GM21619 (cell line): Measurements from ENCODE around the gene CSTF1.
A peak's percentile ranks its signal among the peaks of the same experiment; 100 is the strongest.

ENCODE experiments used
- ATAC-seq: cut with Tn5 transposase; IDR thresholded peaks from one replicate; pipeline ENCODE4 v1.9.1; 2021; ENCODE audit not compliant: unreplicated experiment

The CSTF1 gene

DNA sequence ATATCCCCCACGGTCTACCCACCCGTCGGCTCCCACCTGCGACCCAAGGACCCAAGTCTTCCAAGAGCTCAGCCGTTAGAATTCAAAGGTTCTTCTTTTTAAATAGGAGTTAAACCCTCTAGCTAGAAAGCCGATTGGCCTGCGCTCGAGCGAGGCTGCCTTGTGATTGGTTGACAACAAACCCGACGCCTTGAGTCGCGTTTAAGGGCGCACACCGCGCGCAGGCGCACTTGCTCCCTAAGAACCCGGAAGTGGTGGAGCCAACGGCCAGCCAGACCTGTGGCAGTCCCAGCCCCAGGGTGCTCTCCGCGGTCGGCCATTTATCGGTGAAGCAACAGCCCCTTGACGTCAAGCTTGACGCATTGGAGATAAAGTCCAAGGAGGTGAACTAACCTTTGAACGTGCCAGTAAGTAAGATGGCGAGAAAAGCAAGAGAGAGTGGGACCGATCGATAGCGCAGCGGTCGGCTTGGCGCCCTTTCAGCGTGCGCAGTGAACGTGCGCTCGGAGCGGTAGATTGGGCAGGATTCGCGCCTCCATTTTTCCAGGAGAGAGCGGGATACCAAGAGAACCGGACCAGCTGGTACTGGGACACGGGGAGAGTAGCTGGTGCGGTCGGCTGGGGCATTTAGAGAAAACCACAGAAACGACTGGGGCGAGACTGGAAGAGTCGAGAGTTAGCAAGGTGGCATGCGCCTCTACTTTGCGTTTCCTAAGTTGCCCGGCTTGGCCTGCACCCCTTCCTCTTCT lies at the start of gene CSTF1, which contains the start of gene AURKA:
TSS of gene CSTF1 (plus strand) at position 514 of the 749 bp plus-strand sequence. CDS start 2,908 bp downstream, outside the sequence.
TSS of gene AURKA (minus strand) at position 84 of the 749 bp plus-strand sequence. CDS start 4,018 bp downstream, outside the sequence.
- ATAC-seq, result peak; percentile 89

DNA sequence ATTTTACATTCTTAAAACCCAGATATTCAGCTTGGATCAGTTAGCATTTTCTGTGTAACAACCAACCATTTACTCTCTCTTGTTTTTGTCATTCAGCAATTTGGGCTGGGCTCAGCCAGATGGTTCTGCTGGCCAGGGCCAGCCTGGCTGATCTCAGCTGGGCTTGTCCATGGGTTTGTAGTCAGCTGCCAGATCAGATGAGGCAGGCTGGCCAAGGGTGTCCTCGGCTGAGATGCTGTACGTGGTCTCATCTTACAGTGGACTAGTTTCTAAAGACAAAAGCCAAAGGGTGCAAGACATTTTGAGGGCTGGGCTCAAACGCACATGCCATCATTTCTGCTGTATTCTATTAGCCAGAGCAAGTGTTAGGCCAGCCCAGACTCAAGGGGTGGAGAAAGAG lies 49.7 kb upstream of the CSTF1 start:
- no peak for ATAC-seq

DNA sequence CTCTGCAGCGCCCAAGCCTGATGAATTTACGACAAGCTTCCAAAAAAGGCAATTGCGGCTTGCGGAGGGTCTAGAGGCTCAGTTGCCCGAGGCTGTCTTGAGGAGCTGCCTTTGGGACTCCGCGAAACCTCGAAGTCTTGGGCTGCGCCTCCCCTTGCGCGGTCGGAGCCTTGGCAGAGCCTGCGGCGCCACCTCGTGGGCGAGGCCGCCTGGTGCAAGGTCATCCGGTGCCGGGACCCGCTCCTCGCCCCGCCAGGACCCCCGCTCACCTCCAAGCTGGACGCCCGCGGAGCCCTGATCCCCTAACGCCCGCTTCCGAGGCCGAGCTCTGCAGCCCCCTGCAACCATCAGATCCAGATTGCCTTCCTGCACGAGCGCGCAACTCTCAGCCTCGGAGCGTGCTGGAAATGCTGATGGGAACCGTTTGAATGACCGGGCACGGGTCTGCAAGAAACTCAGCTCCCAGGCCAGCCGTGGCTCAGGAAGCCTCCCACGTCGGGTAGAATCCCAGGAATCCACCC lies 48.5 kb upstream of the CSTF1 start:
- ATAC-seq, result no peak

DNA sequence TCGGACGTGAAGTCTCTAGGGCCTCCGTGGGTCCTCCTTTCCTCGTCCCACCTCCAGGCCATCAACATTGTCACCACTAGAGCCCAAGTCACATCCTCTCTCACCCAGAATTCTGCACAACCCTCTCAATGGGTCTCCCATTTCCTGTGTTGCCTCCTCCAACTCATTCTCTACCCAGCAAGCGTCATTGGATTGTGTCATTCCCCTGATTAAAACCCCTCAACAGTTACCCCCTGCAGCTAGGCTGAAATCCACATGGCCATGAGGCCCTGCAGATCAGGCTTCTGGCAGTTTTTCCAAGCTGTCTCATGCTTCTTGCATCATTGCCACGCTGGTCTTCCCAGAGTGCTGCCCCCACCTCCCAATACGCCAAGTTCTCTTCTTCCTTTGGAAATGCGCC lies 46.5 kb upstream of the CSTF1 start:
- no peak for ATAC-seq

DNA sequence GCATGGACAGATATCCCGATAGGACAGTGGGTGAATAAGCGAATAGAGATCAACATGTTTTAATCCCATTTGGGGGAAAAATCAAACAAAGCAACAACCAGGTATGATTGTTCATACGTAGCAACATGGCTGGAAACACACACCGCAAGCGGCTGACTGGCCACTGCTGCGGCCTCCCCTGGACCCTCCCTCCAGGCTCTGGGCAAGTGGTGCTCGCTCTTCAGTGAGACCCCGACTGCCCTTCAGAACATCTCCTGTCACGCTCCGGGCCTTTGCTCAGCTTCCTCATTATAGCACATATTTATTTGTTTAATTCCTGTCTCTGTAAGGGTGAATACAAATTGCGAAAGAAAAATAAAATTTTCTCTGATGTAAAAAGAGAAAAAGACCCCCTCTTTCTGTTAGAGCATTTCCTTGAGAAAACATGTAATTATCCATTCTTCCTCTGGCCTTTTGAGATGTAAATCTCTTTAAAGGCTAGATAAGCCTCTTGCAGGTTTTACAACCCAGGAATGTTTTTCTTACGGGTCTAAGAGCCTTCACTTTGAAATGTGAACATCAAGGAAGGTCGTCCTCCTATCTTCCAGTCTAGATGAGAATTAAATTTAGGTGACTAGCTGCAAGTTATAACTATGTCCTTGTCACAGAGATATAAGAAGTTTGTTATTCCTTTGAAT lies 44.7 kb upstream of the CSTF1 start:
- no peak for ATAC-seq

DNA sequence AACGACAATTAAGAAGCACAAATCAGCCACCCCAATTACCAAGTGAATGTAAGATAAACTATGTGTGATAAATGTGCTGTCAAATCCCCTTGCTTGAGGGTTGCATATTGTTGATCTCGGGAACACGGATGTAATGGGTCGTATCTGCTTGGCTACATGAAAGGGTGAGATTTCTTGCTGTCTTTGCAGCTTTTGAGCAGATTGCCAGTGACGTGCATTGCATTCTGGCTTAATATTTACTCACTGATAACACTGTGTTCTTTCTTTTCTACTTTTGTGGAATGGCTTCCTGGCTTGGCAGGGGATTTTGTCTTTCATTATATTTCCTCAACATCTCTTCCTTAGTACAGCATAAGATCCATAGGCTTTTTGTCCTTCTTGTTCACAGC lies 44.1 kb upstream of the CSTF1 start:
- ATAC-seq, result no peak

DNA sequence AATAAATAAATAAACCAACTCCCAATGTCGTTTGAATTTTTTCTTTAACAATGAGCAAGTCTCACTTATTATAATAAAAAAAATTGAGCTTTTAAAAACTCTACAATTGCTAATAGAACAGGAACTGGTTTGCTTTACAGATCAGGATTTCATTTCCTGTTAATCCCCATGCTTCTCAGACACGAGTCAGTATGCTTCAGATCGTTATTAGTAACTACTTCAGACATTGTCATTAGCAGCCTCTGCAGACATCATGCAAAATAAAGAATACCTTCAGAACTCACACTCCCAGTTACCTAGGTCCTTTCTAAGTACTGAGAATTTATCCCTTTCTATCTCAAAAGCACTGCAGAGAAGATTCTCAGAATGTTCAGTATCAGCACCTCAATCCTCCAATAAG lies 43.7 kb upstream of the CSTF1 start:
- ATAC-seq, result no peak

DNA sequence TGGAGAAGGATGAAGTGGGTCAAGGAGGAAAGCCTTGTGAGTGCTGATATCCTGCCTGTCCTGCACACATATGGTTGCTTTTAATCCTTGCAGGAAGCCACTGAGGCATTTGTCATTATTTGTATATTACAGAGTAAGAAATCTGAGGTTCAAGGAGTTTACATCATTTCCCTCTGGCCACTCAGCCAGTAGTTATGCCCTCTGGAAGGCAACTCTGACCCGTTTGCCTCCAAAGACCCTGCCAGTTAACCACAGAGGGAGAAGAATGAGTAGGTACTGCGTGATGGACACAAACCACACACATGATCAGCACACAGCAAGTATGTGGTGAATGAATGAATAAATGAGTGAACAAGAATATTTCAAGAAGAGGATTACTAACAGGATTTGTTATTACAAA lies 41.6 kb upstream of the CSTF1 start:
- no peak for ATAC-seq

DNA sequence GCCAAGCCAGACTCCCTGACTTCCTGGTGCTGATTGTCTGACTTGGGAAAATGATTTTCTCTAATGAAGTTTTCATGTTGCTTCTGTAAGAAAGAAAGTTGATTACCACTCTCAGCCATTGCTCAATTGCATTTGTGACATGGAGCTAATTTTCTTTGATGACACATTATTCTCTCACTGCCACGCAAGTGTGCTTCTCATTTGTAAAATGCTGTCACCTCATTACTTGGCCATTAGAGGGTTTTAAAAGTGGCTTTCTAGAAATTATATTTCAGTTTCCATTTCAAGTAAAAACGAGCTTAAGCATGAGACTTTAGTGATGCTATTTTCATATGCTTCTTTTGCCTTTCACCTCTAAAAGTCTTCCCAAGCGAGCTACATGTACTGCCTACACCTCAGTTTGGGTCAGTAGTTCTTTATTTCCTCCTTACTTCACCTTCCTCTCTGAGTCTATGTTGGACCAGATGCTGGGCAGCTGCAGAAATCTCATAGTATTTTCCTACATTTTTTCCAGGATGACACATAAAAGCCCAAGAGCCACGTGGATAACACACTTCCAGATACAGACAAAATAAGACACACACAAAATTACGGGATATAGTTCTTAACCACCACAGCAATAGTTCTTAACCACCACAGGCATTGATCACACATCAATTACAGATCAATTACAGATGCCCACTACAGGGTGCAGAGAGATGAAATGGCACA lies 39.9 kb upstream of the CSTF1 start:
- no peak for ATAC-seq

DNA sequence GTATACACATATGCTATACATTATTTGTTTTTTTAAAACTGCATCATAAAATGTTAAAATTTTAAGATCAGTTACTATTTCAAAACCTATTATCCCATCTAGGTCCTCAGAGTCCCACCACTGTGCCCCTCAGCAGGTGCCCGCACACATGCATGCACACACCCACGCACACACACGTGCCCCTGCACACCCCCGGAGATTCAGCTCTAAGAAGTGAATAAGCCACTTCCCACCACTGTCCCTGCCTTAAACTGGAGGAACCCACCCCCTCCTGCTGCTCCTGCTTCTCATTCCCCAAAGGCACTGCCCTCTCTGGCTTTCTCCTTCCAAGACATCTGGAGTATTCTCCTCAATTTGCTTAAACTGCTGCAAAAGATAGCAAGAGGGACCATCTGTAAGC lies 39.1 kb upstream of the CSTF1 start:
- no peak for ATAC-seq

DNA sequence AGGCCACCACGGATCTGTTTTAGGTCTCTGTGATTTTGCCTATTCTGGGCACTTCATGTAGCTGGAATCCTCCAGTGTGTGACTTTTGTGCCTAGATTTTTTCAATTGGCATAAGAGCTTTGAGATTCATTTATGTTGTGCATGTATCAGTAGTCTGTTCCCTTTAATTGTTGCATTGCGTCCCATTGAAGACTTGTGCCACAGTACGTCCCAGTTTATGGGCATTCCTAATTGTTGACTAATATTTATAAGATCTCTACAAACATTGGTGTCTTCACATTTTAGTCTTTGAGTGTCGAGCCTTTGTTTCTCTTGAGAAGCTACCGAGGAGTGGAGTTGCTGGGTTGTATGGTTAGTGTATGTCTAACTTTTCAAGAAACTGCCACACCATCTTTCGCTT lies 34.4 kb upstream of the CSTF1 start:
- no peak for ATAC-seq

DNA sequence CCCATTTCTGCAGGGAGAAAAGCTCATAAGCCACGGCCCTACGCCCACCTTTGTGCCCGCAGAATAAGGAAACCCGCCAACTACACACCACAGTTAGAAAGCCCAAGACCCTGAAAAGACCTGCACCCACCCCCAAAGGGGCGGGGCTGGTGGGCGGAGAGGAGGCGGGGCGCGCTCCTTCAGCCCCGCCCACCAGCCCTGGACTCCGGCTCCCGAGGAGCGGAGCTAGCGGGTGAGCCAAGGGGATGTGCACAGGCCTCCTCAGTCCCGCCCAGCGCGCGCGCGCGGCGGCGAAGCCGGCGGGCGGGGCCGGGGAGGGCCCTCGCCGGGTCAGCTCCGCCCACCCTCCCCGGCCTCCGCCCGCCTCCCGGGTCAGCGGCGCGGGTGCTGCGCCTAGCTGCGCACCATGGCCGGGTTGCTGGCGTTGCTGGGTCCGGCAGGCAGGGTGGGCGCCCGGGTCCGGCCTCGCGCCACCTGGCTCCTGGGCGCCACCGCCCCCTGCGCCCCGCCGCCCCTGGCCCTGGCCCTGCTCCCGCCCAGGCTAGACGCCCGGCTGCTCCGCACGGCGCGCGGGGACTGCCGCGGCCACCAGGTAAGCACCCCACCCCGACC lies 33.7 kb upstream of the CSTF1 start, which contains the start of gene FAM210B:
TSS of gene FAM210B (plus strand) at position 375 of the 612 bp plus-strand sequence. CDS start at position 407, 32 bp downstream.
- ATAC-seq, result peak; percentile 95

DNA sequence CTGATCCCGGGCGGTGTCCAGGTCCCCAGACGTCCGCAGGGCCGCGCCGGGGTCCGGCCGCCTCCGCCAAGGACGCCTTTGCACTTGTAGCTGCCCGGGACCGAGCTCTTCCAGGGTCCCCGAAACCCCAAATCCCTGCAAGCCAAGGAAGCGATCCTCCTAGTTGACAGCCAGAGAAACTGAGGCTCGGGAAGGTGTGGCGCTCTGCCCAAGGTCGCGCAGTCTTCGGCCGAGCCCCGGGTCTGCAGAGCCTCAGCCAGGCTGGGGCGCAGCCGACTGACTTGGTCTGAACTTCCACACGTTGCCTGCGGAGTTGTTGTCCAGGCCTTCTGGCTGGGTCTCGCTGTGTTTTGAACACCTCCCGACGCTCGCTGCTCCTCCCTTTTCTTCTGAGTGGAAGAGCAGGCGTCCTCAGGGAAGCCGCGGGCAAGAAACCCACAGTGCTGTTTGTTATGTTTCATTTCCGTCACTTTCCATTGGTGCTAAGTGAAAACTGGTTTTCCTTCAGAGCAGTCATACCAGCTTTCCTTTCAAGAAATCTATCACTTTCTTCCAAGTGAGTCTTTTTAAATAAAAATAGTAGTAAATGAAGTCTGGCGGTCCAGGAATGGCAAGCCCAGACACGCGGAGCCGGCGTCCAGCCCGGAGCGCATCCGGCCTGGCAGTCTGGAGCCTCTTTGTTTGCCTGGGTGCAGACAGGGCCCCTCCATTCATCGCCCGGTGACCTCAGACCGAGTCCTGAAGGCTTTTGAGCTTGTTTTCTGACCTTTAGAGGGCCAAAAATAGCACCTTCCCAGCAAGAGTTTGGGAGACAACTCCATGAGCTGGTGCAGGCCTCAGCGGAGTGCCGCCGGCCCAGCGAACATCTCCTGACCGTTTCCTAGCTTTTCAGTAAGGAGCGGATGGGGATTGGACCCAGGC lies 33.0 kb upstream of the CSTF1 start:
- peak; percentile 32 for ATAC-seq

DNA sequence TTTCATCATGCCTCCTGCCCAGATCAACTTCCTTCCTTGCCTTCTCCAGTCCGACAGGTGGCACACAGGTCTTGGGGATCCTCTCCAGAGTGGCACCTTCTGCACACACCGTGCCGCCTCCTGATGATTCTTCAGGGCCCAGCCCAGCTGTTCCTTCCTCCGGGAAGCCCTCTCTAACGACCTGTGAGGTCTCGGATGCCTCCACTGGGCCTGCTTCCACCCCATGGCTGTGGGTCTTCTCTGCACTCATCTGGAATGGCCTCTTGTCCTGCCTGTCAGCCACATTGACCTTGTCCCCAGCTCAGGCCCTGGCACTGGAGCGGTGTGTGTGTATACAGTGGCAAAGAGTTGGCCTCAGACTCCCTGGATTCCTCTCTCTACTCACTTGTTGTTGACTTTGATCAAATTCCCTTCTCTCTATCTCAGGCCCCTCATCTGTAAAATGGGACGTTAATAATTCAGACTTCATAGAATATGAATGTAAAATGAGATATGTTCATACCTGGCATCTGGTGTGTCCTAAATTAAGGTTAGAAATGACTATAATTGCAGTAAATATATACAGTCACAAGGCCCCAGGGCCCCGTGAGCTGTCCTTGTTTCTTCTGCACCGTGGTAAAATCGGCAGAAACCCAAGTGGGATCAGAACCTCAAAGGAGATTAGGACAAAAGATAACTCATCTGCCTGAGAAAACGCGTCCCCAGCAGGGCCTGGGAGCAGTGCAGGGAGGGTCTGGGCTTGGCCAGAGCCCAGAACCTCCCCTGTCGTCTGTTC lies 32.1 kb upstream of the CSTF1 start:
- no peak for ATAC-seq

DNA sequence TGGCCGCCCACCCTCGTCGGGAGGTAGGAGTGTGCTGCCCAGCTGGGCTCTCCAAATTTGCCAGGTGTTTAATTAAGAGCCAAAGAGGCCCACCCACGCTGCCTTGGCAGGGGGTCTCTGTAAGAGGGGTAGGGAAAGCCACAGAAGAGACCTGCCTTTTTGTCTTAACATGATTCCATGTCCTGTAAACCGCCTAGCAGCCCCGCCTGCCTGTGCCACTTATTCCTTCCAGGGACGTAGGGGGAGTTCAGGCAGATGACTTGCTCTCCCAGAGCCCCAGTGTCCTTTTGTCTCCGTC lies 31.6 kb upstream of the CSTF1 start:
- ATAC-seq, result no peak

DNA sequence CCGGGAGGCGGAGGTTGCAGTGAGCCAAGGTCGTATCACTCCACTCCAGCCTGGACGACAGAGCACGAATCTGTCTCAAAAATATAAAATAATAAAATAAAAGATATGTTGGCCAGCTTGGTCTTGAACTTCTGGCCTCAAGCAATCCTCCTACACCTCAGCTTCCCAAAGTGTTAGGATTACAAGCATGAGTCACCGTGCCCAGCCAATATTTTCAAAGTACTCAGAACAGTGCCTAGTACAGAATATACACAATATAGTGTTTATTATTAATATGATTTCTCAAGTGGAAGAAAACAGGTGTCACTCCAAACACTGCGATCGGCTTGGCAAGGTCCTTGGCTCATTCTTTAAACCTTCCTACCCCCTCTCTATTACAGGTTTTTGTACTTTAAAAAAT lies 30.5 kb upstream of the CSTF1 start:
- no peak for ATAC-seq

DNA sequence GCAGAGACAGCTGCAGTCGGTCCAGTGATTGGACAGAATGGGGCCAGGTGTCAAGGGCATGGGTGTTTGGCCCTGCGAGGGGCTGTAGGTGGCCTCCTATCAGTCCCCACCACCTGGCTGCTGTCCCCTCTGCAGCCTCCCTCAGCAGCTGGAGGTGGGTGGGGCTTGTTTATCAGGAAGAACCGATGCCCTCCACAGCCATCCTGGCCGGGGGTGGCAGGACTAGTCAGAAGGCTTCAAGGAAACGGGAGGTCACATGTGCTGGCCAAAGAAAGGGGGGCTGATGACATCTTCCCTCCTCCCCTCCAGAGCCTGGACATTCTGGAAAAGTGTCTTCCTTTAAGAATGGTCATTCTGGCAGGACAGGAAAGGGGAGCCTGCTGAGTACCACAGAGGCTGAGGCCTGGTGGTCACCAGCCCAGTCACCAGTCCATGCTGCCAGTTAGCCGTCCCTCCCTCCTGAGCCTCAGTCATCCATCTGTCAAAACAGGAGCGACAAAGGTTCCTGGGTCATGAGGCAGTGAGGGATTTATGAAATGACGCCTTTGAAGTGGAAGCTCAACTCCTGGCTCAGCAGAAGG lies 29.5 kb upstream of the CSTF1 start:
- no peak for ATAC-seq

DNA sequence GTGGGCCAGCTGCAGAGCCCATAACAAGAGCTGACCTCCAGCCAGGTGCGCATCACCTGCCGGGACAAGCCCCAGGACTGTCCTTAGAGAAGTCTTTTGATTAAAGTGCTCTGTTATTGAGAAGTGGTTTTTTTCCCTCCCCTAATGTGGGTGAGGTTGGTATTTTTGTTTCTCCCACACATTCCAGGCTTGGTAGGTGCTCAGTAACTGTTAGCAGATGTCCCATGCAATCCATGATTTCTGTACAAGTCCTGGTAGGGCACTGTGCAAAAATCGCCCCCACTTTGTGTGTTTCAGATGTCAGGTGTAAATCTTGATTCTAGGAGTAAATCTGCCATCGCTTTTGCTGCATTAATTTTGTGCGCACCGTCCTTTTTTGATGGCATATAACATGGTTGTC lies 29.0 kb upstream of the CSTF1 start:
- no peak for ATAC-seq
